Measurements from ENCODE around the gene ETFDH. TPM values are rescaled to one million over a fixed set of nuclear protein-coding genes. Genes with fewer than 3 reads are reported as not detected.

Gene ETFDH
- total RNA-seq, 3 donors from 2014 or later (not counting 1 experiment from before 2014, with no cell fraction given), result 20.3 to 36.7 (median 22.2) TPM

GRCh38 chr4:158669310-158669709 is 2.8 kb upstream of the ETFDH start:
- Histone ChIP-seq H3K27ac (ENCODE audit: low read length) (no peak overlapping the region), H3K27me3 (ENCODE audit: control insufficient read depth, insufficient read depth, low read length) (no peaks in the 10 kb centered on the region), H3K9me3 (ENCODE audit: control insufficient read depth, insufficient read depth, low read length) (no peaks in the 10 kb centered on the region), H3K36me3 (ENCODE audit: control insufficient read depth, insufficient read depth, low read length) (no peaks in the 10 kb centered on the region), H3K4me3 (ENCODE audit: low read length) (no peak overlapping the region), H3K4me1 (ENCODE audit: control insufficient read depth, insufficient read depth, low read length) (peaks cover 16% of the 10 kb centered on the region)
- intact Hi-C loops (cut with micrococcal nuclease), result no loop called here
- Mint-ChIP-seq H3K36me3 (no peaks in the 10 kb centered on the region), H3K27ac (no peak overlapping the region), H3K9me3 (no peaks in the 10 kb centered on the region), H3K27me3 (ENCODE audit: low read depth in 2 of 2) (no peaks in the 10 kb centered on the region), H3K4me1 (peaks cover 19 to 20% of the 10 kb centered on the region in 2 donors), H3K4me3 (peak overlapping the region; percentile 13)
- 83% methylated on average over 7 of the region's 7 CpGs for WGBS (ENCODE audit: insufficient coverage)
- ATAC-seq (no peak), DNase-seq (no peak)
- TF ChIP-seq CTCF (IDR thresholded peaks at IDR 0.05), result no peak

GRCh38 chr4:158670975-158671664 is 976 bp upstream of the ETFDH start:
- H3K4me3 ChIP-seq (ENCODE audit: low read length), result peak overlapping the region; percentile 69

GRCh38 chr4:158671665-158671914 is 506 bp upstream of the ETFDH start, which contains the start of gene C4orf46:
Gene C4orf46, minus strand, starts transcription at chr4:158671887. Its CDS starts 86 bp downstream, at chr4:158671801.
- H3K4me1 ChIP-seq (ENCODE audit: control insufficient read depth, insufficient read depth, low read length), result peaks cover 16% of the 10 kb centered on the region
- peak within 1 kb of the TSS; percentile 98 for H3K27ac ChIP-seq (ENCODE audit: low read length)
- Mint-ChIP-seq H3K27me3 (ENCODE audit: low read depth in 2 of 2) (no peaks in the 10 kb centered on the region), H3K9me3 (no peaks in the 10 kb centered on the region), H3K4me1 (peaks cover 19 to 20% of the 10 kb centered on the region in 2 donors), H3K4me3 (peak within 1 kb of the TSS; percentile 97), H3K36me3 (no peaks in the 10 kb centered on the region), H3K27ac (peak within 1 kb of the TSS; percentile 93 to 99)
- no peaks in the 10 kb centered on the region for H3K27me3 ChIP-seq (ENCODE audit: control insufficient read depth, insufficient read depth, low read length)
- H3K36me3 ChIP-seq (ENCODE audit: control insufficient read depth, insufficient read depth, low read length), result no peaks in the 10 kb centered on the region
- H3K4me3 ChIP-seq (ENCODE audit: low read length), result peak within 1 kb of the TSS; percentile 69
- WGBS (ENCODE audit: insufficient coverage), result under 1% methylated on average over 20 of the region's 20 CpGs
- ATAC-seq (peak in 2 of 3 donors; percentile 3 to 7), DNase-seq (no peak)
- intact Hi-C loops (cut with micrococcal nuclease), result loop anchor here (2.0 to 5.0 kb wide), 2 partner anchors 97 to 141 kb away; partner anchors contain the start of gene FNIP2
- H3K9me3 ChIP-seq (ENCODE audit: control insufficient read depth, insufficient read depth, low read length), result no peaks in the 10 kb centered on the region
- TF ChIP-seq CTCF (IDR thresholded peaks at IDR 0.05), result no peak

More at GRCh38 chr4:158670975-158671664, 976 bp upstream of the ETFDH start:
- Mint-ChIP-seq H3K27me3 (ENCODE audit: low read depth in 2 of 2) (no peaks in the 10 kb centered on the region), H3K4me3 (peak overlapping the region; percentile 97), H3K9me3 (no peaks in the 10 kb centered on the region), H3K36me3 (no peaks in the 10 kb centered on the region), H3K4me1 (peaks cover 19 to 20% of the 10 kb centered on the region in 2 donors), H3K27ac (peak overlapping the region; percentile 93 to 99)
- no peaks in the 10 kb centered on the region for H3K36me3 ChIP-seq (ENCODE audit: control insufficient read depth, insufficient read depth, low read length)
- peak overlapping the region; percentile 98 for H3K27ac ChIP-seq (ENCODE audit: low read length)
- DNase-seq, result peak in 1 of 2 donors; percentile 84
- H3K27me3 ChIP-seq (ENCODE audit: control insufficient read depth, insufficient read depth, low read length), result no peaks in the 10 kb centered on the region
- H3K4me1 ChIP-seq (ENCODE audit: control insufficient read depth, insufficient read depth, low read length), result peaks cover 16% of the 10 kb centered on the region
- no peak for TF ChIP-seq CTCF (IDR thresholded peaks at IDR 0.05)
- intact Hi-C loops (cut with micrococcal nuclease), result loop anchor here (2.0 to 5.0 kb wide), 2 partner anchors 98 to 141 kb away; partner anchors contain the start of gene FNIP2
- no peaks in the 10 kb centered on the region for H3K9me3 ChIP-seq (ENCODE audit: control insufficient read depth, insufficient read depth, low read length)
- ATAC-seq, result peak; percentile 30 to 50 (median 36)
- under 1% methylated on average over 31 of the region's 35 CpGs for WGBS (ENCODE audit: insufficient coverage)

All from natural killer cell (primary cell).